ENCODE data around the gene AMH. TPM values are rescaled to one million over a fixed set of nuclear protein-coding genes. Genes with fewer than 3 reads are reported as not detected.

Gene AMH
- total RNA-seq, 1 experiment from 2014 or later, result 21.9 TPM

DNA sequence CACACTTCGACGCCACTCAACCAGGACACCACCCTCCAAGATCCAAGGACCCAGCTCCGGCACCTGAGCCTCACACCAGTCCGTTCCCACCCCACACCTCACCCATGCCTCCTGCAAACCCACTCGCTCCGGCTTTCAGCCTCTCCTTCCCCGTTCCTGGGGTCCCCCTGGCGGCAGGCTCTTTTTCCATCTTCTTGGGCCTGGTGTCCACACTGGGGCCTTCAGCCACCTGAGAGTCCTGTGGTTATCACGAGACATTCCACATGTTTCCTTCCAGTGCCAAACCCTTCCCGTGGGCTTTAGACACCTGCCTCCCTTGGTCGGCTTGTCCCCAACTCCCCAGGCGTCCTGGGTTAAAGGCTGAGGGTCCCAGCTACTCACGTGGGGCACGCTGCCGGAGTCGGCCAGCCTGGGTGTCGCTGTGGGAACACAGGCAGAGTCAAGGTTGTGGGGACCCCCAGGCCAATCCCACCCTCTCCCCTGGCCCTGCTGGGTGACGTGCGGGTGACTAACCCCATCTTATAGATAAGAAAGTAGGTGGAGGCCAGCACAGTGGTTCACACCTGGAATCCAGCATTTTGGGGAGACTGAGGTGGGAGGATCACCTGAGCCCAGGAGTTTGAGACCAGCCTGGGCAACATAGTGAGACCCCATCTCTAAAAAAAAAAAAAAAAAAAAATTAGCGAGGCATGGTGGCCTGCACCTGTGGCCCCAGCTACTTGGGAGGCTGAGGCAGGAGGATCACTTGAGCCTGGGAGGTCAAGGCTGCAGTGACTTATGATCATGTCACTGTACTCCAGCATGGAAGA, 5.1 kb downstream of the AMH start:
- Histone ChIP-seq H3K4me3 (ENCODE audit: low read depth in 2 of 2, low read length in 2 of 2) (no peak overlapping the region), H3K27ac (ENCODE audit: low read length) (no peak overlapping the region), H3K9me3 (ENCODE audit: control insufficient read depth, insufficient read depth, low read depth, low read length) (no peaks in the 10 kb centered on the region), H3K27me3 (ENCODE audit: control insufficient read depth, insufficient read depth, low read length) (no peaks in the 10 kb centered on the region), H3K4me1 (ENCODE audit: control insufficient read depth, insufficient read depth, low read length) (no peaks in the 10 kb centered on the region), H3K36me3 (ENCODE audit: control insufficient read depth, insufficient read depth, low read length) (no peaks in the 10 kb centered on the region)
- intact Hi-C loops (cut with micrococcal nuclease; ENCODE audit: unreplicated experiment) (no loop called here), in situ Hi-C loops (cut with HindIII; ENCODE audit: low pct_unique_long_range_greater_than_20kb, low sequenced_read_pairs) (no loop called here)
- DNase-seq (ENCODE audit: low read depth, low spot score), result no peak
- ChIA-PET POLR2A (no interaction called here), CTCF (no interaction called here)
- no TSS peak for BruUV-seq (replicated peaks)
- TF ChIP-seq REST (IDR thresholded peaks at IDR 0.05; ENCODE audit: insufficient read depth in 1 of 2, low read depth in 2 of 2, low read length in 1 of 2) (no peak), POLR2AphosphoS5 (IDR thresholded peaks at IDR 0.05; ENCODE audit: low read depth, low read length) (no peak), TCF7L2 (IDR thresholded peaks at IDR 0.05; ENCODE audit: low read depth, low read length) (no peak), SIN3A (IDR thresholded peaks at IDR 0.05; ENCODE audit: borderline replicate concordance, insufficient read depth, low read depth, low read length) (no peak)
- TF ChIP-seq, protein P1, sequence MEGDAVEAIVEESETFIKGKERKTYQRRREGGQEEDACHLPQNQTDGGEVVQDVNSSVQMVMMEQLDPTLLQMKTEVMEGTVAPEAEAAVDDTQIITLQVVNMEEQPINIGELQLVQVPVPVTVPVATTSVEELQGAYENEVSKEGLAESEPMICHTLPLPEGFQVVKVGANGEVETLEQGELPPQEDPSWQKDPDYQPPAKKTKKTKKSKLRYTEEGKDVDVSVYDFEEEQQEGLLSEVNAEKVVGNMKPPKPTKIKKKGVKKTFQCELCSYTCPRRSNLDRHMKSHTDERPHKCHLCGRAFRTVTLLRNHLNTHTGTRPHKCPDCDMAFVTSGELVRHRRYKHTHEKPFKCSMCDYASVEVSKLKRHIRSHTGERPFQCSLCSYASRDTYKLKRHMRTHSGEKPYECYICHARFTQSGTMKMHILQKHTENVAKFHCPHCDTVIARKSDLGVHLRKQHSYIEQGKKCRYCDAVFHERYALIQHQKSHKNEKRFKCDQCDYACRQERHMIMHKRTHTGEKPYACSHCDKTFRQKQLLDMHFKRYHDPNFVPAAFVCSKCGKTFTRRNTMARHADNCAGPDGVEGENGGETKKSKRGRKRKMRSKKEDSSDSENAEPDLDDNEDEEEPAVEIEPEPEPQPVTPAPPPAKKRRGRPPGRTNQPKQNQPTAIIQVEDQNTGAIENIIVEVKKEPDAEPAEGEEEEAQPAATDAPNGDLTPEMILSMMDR (IDR thresholded peaks at IDR 0.05), result no peak; the same call in 1 of the 2 replicates
- no peak for ATAC-seq

GRCh38 chr19:2255112-2255845, 6.2 kb downstream of the AMH start:
- no TSS peak for BruUV-seq (replicated peaks)
- no peak for ATAC-seq
- no peak for DNase-seq (ENCODE audit: low read depth, low spot score)
- in situ Hi-C loops (cut with HindIII; ENCODE audit: low pct_unique_long_range_greater_than_20kb, low sequenced_read_pairs), result no loop called here
- H3K4me3 ChIP-seq (ENCODE audit: low read depth in 2 of 2, low read length in 2 of 2), result no peak overlapping the region
- no peaks in the 10 kb centered on the region for H3K4me1 ChIP-seq (ENCODE audit: control insufficient read depth, insufficient read depth, low read length)
- H3K36me3 ChIP-seq (ENCODE audit: control insufficient read depth, insufficient read depth, low read length), result no peaks in the 10 kb centered on the region
- TF ChIP-seq, protein P1 (IDR thresholded peaks at IDR 0.05), result no peak
- no peak for TF ChIP-seq TCF7L2 (IDR thresholded peaks at IDR 0.05; ENCODE audit: low read depth, low read length)
- TF ChIP-seq POLR2AphosphoS5 (IDR thresholded peaks at IDR 0.05; ENCODE audit: low read depth, low read length), result no peak
- no peak for TF ChIP-seq REST (IDR thresholded peaks at IDR 0.05; ENCODE audit: insufficient read depth in 1 of 2, low read depth in 2 of 2, low read length in 1 of 2)
- TF ChIP-seq SIN3A (IDR thresholded peaks at IDR 0.05; ENCODE audit: borderline replicate concordance, insufficient read depth, low read depth, low read length), result no peak
- no peaks in the 10 kb centered on the region for H3K27me3 ChIP-seq (ENCODE audit: control insufficient read depth, insufficient read depth, low read length)
- ChIA-PET POLR2A (no interaction called here), CTCF (no interaction called here)
- no peak overlapping the region for H3K27ac ChIP-seq (ENCODE audit: low read length)
- intact Hi-C loops (cut with micrococcal nuclease; ENCODE audit: unreplicated experiment), result no loop called here
- no peaks in the 10 kb centered on the region for H3K9me3 ChIP-seq (ENCODE audit: control insufficient read depth, insufficient read depth, low read depth, low read length)
